HG02943 (cell line): ENCODE measurements around the gene SERPINI2.

Experiments
- ATAC-seq: cut with Tn5 transposase; IDR thresholded peaks from one replicate; pipeline ENCODE4 v1.9.1; 2021; ENCODE audit warnings: mild to moderate bottlenecking, low read depth, moderate library complexity; ENCODE audit not compliant: unreplicated experiment

SERPINI2 gene

GRCh38 chr3:167473863-167474262 is at the start of gene SERPINI2:
SERPINI2 (minus strand) TSS chr3:167474042; CDS start chr3:167471834, 2,208 bp downstream.
- ATAC-seq = no peak

- ATAC-seq = no peak
Observed at GRCh38 chr3:167521006-167521355, 47.1 kb upstream of the SERPINI2 start.

- no peak for ATAC-seq
Observed at GRCh38 chr3:167520266-167521005, 46.6 kb upstream of the SERPINI2 start.

GRCh38 chr3:167507954-167508353 is 34.1 kb upstream of the SERPINI2 start:
- no peak for ATAC-seq

- no peak for ATAC-seq
Observed at GRCh38 chr3:167502401-167502800, 28.6 kb upstream of the SERPINI2 start.

GRCh38 chr3:167501941-167502340 is 28.1 kb upstream of the SERPINI2 start:
- no peak for ATAC-seq

- no peak for ATAC-seq
Observed at GRCh38 chr3:167497903-167498302, 24.1 kb upstream of the SERPINI2 start.

- no peak for ATAC-seq
Observed at GRCh38 chr3:167493244-167493643, 19.4 kb upstream of the SERPINI2 start.

- no peak for ATAC-seq
Observed at GRCh38 chr3:167491621-167492020, 17.8 kb upstream of the SERPINI2 start.

GRCh38 chr3:167489571-167489970 is 15.7 kb upstream of the SERPINI2 start:
- ATAC-seq = no peak

GRCh38 chr3:167487556-167487955 is 13.7 kb upstream of the SERPINI2 start:
- ATAC-seq = no peak

GRCh38 chr3:167484551-167484950 is 10.7 kb upstream of the SERPINI2 start:
- ATAC-seq = no peak

- no peak for ATAC-seq
Observed at GRCh38 chr3:167483708-167484475, 10.1 kb upstream of the SERPINI2 start.

- no peak for ATAC-seq
Observed at GRCh38 chr3:167481164-167481563, 7.3 kb upstream of the SERPINI2 start.

GRCh38 chr3:167480748-167481147 is 6.9 kb upstream of the SERPINI2 start:
- ATAC-seq = no peak

- ATAC-seq = no peak
Observed at GRCh38 chr3:167469381-167469780, 4.5 kb downstream of the SERPINI2 start.

GRCh38 chr3:167467848-167468611 is 5.8 kb downstream of the SERPINI2 start:
- no peak for ATAC-seq

GRCh38 chr3:167466966-167467365 is 6.9 kb downstream of the SERPINI2 start:
- ATAC-seq = no peak

GRCh38 chr3:167456157-167456799 is 17.6 kb downstream of the SERPINI2 start:
- no peak for ATAC-seq

- ATAC-seq = no peak
Observed at GRCh38 chr3:167453815-167454214, 20.0 kb downstream of the SERPINI2 start.

GRCh38 chr3:167451282-167451681 is 22.6 kb downstream of the SERPINI2 start:
- no peak for ATAC-seq
